ENCODE measurements around the gene C12orf60. TPM values are rescaled to one million over a fixed set of nuclear protein-coding genes. Genes with fewer than 3 reads are reported as not detected.

Gene C12orf60
- total and polyA plus RNA-seq, 2 experiments from 2014 or later: 1.0 to 1.7 TPM

DNA sequence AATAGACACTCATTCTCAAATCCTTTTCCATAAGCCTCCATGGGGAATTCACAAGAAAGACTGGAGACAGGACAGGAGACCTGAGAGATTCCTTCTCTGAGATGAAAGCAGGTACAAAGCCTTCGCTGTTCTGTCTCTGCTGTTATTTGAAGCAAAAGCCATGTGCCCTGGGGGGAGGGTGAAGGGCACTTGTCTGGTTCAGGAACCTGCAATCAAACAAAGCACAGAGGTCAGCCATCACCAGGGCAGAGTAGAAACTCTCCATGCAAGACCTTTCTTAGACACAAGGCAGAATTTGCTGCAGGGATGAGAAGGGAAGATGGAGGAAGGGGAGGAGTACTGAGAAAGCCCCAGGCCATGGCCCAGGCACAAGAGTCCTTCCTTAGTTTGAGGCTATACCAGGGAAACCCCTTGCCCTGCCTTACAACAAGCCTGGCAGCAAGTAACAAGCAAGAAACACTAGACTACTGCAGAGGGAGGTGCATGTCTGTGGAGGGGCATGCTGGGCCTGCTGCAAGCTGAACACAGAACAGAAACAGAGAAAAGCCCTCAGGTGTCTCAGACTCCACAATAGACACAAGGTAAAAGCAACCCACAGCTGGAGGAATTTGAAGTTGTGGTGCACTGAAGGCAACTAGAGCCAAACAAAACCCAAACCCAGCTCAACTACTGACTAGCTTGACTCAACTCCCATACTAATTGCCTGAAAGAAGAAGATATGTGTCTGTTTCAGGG, 47.6 kb downstream of the C12orf60 start:
- Histone ChIP-seq H3K27ac (no peak overlapping the region), H3K4me1 (ENCODE audit: low read depth) (no peaks in the 10 kb centered on the region), H3K27me3 (no peaks in the 10 kb centered on the region), H3K4me3 (no peak overlapping the region), H3K36me3 (no peaks in the 10 kb centered on the region), H3K9me3 (ENCODE audit: low read depth) (no peaks in the 10 kb centered on the region)
- no peak for DNase-seq (ENCODE audit: low read depth in 1 of 2, low spot score in 1 of 2)
- TF ChIP-seq, protein P1, sequence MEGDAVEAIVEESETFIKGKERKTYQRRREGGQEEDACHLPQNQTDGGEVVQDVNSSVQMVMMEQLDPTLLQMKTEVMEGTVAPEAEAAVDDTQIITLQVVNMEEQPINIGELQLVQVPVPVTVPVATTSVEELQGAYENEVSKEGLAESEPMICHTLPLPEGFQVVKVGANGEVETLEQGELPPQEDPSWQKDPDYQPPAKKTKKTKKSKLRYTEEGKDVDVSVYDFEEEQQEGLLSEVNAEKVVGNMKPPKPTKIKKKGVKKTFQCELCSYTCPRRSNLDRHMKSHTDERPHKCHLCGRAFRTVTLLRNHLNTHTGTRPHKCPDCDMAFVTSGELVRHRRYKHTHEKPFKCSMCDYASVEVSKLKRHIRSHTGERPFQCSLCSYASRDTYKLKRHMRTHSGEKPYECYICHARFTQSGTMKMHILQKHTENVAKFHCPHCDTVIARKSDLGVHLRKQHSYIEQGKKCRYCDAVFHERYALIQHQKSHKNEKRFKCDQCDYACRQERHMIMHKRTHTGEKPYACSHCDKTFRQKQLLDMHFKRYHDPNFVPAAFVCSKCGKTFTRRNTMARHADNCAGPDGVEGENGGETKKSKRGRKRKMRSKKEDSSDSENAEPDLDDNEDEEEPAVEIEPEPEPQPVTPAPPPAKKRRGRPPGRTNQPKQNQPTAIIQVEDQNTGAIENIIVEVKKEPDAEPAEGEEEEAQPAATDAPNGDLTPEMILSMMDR (IDR thresholded peaks at IDR 0.05; ENCODE audit: low read depth, low read length): no peak

DNA sequence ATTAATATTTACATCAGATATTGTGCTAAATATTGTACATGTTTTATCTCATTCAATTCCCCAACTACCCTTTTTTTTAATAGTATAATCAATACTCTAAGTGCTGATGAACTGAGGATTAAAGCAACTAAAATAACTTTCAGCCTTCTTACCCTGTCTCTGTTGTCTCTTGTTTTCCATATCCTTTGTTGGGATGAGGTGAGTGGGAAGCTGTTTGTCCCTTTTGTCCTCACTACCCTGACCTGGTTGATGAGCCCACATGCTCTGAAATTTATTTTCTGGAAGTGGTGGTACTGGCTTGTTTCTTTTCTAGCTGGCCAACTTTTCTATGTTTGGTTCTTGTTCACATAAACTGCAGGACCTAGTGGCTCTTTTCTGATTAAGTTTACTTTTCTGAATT, 49.4 kb downstream of the C12orf60 start:
- Histone ChIP-seq H3K27me3 (no peaks in the 10 kb centered on the region), H3K4me3 (no peak overlapping the region), H3K36me3 (no peaks in the 10 kb centered on the region), H3K4me1 (ENCODE audit: low read depth) (no peaks in the 10 kb centered on the region), H3K27ac (no peak overlapping the region), H3K9me3 (ENCODE audit: low read depth) (no peaks in the 10 kb centered on the region)
- DNase-seq (ENCODE audit: low read depth in 1 of 2, low spot score in 1 of 2): no peak
- TF ChIP-seq, protein P1 (IDR thresholded peaks at IDR 0.05; ENCODE audit: low read depth, low read length): no peak

DNA sequence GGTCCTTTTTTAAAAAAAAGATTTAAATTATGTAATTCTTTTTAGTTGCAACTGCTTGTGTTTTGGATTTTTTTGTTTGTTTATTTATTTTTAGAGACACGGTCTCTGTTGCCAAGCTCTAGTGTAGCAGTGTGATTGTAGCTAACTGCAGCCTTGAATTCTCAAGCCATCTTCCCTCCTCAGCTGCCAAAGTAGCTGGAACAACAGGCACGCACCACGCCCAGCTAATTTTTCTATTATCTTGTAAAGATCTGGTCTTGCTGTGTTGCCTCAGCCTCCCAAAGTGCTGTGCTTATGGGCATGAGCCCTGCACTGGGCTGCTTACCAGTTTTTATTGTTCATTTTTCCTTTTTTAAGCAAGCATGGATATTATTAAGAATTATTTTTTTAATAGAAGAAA, 50.5 kb downstream of the C12orf60 start:
- no peak overlapping the region for H3K27ac ChIP-seq
- no peak for DNase-seq (ENCODE audit: low read depth in 1 of 2, low spot score in 1 of 2)
- no peaks in the 10 kb centered on the region for H3K27me3 ChIP-seq
- no peaks in the 10 kb centered on the region for H3K4me1 ChIP-seq (ENCODE audit: low read depth)
- H3K4me3 ChIP-seq: no peak overlapping the region
- TF ChIP-seq, protein P1 (IDR thresholded peaks at IDR 0.05; ENCODE audit: low read depth, low read length): no peak
- H3K36me3 ChIP-seq: no peaks in the 10 kb centered on the region
- H3K9me3 ChIP-seq (ENCODE audit: low read depth): no peaks in the 10 kb centered on the region

DNA sequence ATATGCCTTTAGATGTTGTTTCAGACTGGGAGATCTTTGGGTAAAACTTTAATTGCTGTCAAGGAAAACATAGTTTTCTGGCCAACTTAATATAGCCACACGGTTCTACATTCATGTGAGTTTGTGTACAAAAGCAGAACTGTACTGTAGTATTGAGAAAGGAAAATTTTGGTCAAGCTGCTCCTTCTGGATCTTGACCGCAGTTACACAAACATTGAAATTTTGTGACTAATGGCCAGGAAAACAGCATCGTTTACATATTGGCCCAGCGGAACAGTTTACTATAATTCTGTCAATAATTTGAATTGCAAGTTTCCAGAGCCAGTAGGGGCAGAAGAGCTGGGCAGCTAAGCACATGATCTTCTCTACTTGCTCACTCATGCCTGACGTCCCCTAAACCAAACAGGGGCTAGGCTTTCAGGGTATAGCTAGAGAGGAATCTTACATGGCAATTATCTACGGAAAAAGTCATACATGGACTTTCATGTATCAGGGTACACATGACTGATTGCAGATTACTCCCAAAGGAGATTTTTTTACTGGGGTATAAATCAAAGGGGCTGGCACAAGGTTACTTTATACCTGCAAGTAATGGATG, 51.2 kb downstream of the C12orf60 start:
- H3K36me3 ChIP-seq: no peaks in the 10 kb centered on the region
- no peaks in the 10 kb centered on the region for H3K4me1 ChIP-seq (ENCODE audit: low read depth)
- no peak for DNase-seq (ENCODE audit: low read depth in 1 of 2, low spot score in 1 of 2)
- H3K9me3 ChIP-seq (ENCODE audit: low read depth): no peaks in the 10 kb centered on the region
- H3K27me3 ChIP-seq: no peaks in the 10 kb centered on the region
- TF ChIP-seq, protein P1 (IDR thresholded peaks at IDR 0.05; ENCODE audit: low read depth, low read length): no peak
- no peak overlapping the region for H3K4me3 ChIP-seq
- no peak overlapping the region for H3K27ac ChIP-seq

DNA sequence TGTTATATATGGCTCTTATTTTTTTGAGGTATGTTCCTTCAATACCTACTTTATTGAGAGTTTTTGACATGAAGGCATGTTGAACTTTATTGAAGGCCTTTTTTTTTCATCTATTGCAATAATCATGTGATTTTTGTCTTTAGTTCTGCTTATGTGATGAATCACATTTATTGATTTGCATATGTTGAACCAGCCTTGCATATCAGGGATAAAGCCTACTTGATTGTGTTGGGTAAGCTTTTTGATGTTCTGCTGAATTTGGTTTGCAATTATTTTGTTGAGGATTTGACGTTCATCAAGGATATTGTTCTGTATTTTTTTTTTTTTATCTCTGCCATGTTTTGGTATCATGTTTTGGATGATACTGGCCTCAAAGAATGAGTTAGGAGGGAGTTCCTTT, 55.0 kb downstream of the C12orf60 start:
- TF ChIP-seq, protein P1 (IDR thresholded peaks at IDR 0.05; ENCODE audit: low read depth, low read length): no peak
- H3K4me1 ChIP-seq (ENCODE audit: low read depth): no peaks in the 10 kb centered on the region
- H3K27me3 ChIP-seq: no peaks in the 10 kb centered on the region
- no peak overlapping the region for H3K27ac ChIP-seq
- DNase-seq (ENCODE audit: low read depth in 1 of 2, low spot score in 1 of 2): no peak
- H3K4me3 ChIP-seq: no peak overlapping the region
- H3K9me3 ChIP-seq (ENCODE audit: low read depth): no peaks in the 10 kb centered on the region
- H3K36me3 ChIP-seq: no peaks in the 10 kb centered on the region
